GM19467 (cell line): ENCODE data around the gene NPNT.
"Not testable (repeated sequence)": the region's sequence is repeated elsewhere in the genome, so short reads cannot be mapped to it uniquely, and the experiment has no call there.

Experiments used
- ATAC-seq: cut with Tn5 transposase; IDR thresholded peaks from one replicate; pipeline ENCODE4 v1.9.1; 2021; ENCODE audit warnings: mild to moderate bottlenecking, moderate library complexity; ENCODE audit not compliant: unreplicated experiment

Gene NPNT

GRCh38 chr4:105894660-105895582 is at the start of gene NPNT:
NPNT (plus strand) TSS chr4:105895471; CDS start chr4:105895653, 182 bp downstream.
- no peak for ATAC-seq

GRCh38 chr4:105845559-105845958 is 49.7 kb upstream of the NPNT start:
- no peak for ATAC-seq

GRCh38 chr4:105848359-105848758 is 46.9 kb upstream of the NPNT start:
- ATAC-seq: not testable (repeated sequence)

- no peak for ATAC-seq
Measured at GRCh38 chr4:105851196-105851595, 44.1 kb upstream of the NPNT start.

GRCh38 chr4:105852230-105852629 is 43.0 kb upstream of the NPNT start:
- ATAC-seq: not testable (repeated sequence)

- ATAC-seq: no peak
Measured at GRCh38 chr4:105858466-105859040, 36.7 kb upstream of the NPNT start.

GRCh38 chr4:105859233-105859632 is 36.0 kb upstream of the NPNT start:
- no peak for ATAC-seq

GRCh38 chr4:105870963-105871362 is 24.3 kb upstream of the NPNT start:
- ATAC-seq: no peak

GRCh38 chr4:105871997-105872396 is 23.3 kb upstream of the NPNT start:
- no peak for ATAC-seq

- no peak for ATAC-seq
Measured at GRCh38 chr4:105875233-105875632, 20.0 kb upstream of the NPNT start.

GRCh38 chr4:105878668-105879067 is 16.6 kb upstream of the NPNT start:
- ATAC-seq: no peak

GRCh38 chr4:105887508-105887907 is 7.8 kb upstream of the NPNT start:
- no peak for ATAC-seq

GRCh38 chr4:105895583-105896460 is 551 bp downstream of the NPNT start:
- no peak for ATAC-seq

- ATAC-seq: no peak
Measured at GRCh38 chr4:105896461-105896942, 1.2 kb downstream of the NPNT start.

- ATAC-seq: no peak
Measured at GRCh38 chr4:105896984-105897775, 1.9 kb downstream of the NPNT start.

- ATAC-seq: no peak
Measured at GRCh38 chr4:105900541-105900940, 5.3 kb downstream of the NPNT start.

- ATAC-seq: no peak
Measured at GRCh38 chr4:105902550-105903262, 7.4 kb downstream of the NPNT start.

GRCh38 chr4:105909787-105910281 is 14.6 kb downstream of the NPNT start:
- no peak for ATAC-seq

GRCh38 chr4:105911426-105911825 is 16.2 kb downstream of the NPNT start:
- ATAC-seq: no peak
